G401.6 (cell line): ENCODE data around the gene PPP5C.
A peak's percentile ranks its signal among the peaks of the same experiment; 100 is the strongest.

ENCODE experiments used
- FAIRE-seq: peaks from 2 replicates; lab custom pipeline; 2012; peaks lifted over from hg19 to GRCh38; lab: Jason Lieb, UNC

Gene PPP5C

GRCh38 chr19:46337487-46337886 lies 9.4 kb upstream of the PPP5C start:
- FAIRE-seq = no peak

GRCh38 chr19:46339446-46339845 lies 7.4 kb upstream of the PPP5C start:
- FAIRE-seq = no peak

GRCh38 chr19:46340051-46340659 lies 6.7 kb upstream of the PPP5C start:
- no peak for FAIRE-seq

GRCh38 chr19:46341937-46342336 lies 5.0 kb upstream of the PPP5C start:
- no peak for FAIRE-seq

- FAIRE-seq = no peak
Observed at GRCh38 chr19:46344363-46344762, 2.5 kb upstream of the PPP5C start.

GRCh38 chr19:46345157-46345556 lies 1.7 kb upstream of the PPP5C start:
- FAIRE-seq = no peak

- FAIRE-seq = no peak
Observed at GRCh38 chr19:46347572-46347883, 641 bp downstream of the PPP5C start.

GRCh38 chr19:46347985-46348384 lies 1.1 kb downstream of the PPP5C start:
- no peak for FAIRE-seq

- no peak for FAIRE-seq
Observed at GRCh38 chr19:46349311-46349993, 2.6 kb downstream of the PPP5C start.

- FAIRE-seq = no peak
Observed at GRCh38 chr19:46350029-46350757, 3.3 kb downstream of the PPP5C start.

GRCh38 chr19:46350758-46351159 lies 3.9 kb downstream of the PPP5C start:
- no peak for FAIRE-seq

- no peak for FAIRE-seq
Observed at GRCh38 chr19:46351241-46352041, 4.6 kb downstream of the PPP5C start.

- no peak for FAIRE-seq
Observed at GRCh38 chr19:46353730-46354528, 7.0 kb downstream of the PPP5C start.

- no peak for FAIRE-seq
Observed at GRCh38 chr19:46355234-46356148, 8.6 kb downstream of the PPP5C start.

- no peak for FAIRE-seq
Observed at GRCh38 chr19:46356149-46357055, 9.5 kb downstream of the PPP5C start.

- no peak for FAIRE-seq
Observed at GRCh38 chr19:46357846-46358583, 11.1 kb downstream of the PPP5C start.

- peak; percentile 66 for FAIRE-seq
Observed at GRCh38 chr19:46361915-46362314, 15.0 kb downstream of the PPP5C start.

- FAIRE-seq = no peak
Observed at GRCh38 chr19:46364359-46364758, 17.5 kb downstream of the PPP5C start.

- FAIRE-seq = no peak
Observed at GRCh38 chr19:46365561-46365960, 18.7 kb downstream of the PPP5C start.
